ENCODE data around the gene SIM2.

SIM2 gene

DNA sequence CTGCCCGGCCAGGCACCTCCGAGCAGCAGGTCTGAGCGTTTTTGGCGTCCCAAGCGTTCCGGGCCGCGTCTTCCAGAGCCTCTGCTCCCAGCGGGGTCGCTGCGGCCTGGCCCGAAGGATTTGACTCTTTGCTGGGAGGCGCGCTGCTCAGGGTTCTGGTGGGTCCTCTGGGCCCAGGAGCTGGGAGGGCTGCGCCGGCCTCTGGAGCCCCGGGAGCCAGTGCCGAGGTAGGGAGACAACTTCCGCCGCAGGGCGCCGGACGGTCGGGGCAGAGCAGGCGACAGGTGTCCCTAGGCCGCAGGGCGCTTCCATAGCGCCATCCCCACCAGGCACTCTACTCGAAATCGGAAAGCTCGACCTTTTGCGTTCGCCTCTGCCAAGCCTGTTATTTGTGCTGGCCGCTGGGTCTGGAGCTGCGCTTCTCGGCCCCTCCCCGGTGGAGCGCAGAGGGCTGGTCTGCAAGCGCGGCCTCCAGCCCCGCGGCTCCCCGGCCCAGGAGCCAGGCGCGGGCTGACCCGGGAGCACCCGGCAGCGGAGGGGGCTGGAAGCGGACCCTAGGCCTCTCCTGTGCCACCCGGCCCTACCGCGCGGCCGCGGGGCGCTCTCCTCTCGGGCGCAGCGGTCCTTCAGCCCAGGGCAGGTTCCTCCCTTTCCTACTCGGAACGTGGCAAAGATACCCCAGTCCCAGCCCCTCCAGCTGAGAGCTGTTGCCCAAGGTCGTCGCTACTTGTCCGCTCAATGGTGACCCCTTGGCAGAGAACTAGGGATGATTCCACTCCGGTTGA is 2.2 kb downstream of the SIM2 start:
- DNase-seq (ENCODE audit: low read depth): no peak
- no peak overlapping the region for H3K4me3 ChIP-seq (replicated peaks; ENCODE audit: low read depth, low read length)
- TF ChIP-seq, protein P1, sequence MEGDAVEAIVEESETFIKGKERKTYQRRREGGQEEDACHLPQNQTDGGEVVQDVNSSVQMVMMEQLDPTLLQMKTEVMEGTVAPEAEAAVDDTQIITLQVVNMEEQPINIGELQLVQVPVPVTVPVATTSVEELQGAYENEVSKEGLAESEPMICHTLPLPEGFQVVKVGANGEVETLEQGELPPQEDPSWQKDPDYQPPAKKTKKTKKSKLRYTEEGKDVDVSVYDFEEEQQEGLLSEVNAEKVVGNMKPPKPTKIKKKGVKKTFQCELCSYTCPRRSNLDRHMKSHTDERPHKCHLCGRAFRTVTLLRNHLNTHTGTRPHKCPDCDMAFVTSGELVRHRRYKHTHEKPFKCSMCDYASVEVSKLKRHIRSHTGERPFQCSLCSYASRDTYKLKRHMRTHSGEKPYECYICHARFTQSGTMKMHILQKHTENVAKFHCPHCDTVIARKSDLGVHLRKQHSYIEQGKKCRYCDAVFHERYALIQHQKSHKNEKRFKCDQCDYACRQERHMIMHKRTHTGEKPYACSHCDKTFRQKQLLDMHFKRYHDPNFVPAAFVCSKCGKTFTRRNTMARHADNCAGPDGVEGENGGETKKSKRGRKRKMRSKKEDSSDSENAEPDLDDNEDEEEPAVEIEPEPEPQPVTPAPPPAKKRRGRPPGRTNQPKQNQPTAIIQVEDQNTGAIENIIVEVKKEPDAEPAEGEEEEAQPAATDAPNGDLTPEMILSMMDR (IDR thresholded peaks at IDR 0.05; ENCODE audit: low read length, missing control alignments): no peak

DNA sequence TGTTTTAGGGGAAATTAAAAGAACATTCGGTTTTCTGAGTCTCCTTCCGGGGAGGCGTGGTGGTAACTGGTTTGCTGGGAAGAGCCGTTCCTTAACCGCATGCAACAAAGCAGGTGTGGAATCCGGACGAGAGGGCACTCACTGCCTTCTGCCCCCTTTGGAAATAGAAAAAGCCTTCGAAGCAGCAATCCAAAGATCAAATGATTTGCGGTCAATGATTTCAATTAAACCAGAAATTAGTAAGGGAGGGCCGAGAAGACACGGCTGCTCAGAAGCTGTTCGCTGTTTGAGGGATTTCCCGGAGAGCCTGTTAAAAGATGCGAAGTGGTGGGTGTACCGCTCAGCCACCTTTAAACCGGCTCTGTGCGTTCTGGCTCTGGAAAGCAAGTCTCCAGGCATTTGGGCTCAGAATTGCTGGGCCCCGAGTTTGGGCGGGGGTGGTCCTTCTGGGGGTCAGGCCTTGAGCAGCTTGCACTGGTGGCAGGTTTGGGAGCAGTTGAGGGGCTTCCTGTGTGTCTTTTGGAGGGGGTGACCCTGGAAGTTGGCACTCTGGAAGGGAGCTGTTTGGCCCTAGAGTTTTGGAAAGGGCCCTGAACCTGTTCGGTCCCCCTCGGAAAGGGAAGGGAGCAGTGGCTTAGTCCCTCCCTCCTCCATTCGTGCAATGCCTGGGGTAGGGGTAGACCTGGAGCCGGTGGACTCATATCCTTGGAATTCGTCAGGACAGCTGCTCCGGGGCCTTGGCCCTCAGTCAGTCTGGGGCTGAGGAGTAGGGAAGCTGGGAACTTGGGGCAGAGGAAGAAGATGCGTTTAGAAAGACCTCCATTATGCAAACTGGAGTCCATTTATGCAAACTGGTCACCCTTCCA is 3.1 kb downstream of the SIM2 start:
- no peak for DNase-seq (ENCODE audit: low read depth)
- no peak overlapping the region for H3K4me3 ChIP-seq (replicated peaks; ENCODE audit: low read depth, low read length)
- TF ChIP-seq, protein P1 (IDR thresholded peaks at IDR 0.05; ENCODE audit: low read length, missing control alignments): no peak

DNA sequence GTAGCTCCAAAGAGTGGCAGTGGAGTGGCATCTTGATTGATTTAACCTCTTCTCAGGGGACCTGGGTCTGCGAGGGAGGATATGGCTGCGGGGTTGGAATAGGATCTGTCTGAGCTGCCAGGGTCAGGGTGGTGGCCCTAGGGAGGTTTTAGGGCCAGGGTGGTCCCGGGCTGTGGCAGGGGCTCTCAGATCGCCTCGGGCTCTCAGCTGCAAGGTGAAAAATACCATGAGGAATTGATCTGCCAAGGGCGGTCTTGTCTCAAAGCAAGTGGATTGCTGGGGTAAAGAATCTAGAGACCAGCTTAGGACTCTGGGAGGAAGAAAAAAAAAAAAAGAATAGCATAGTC is 3.7 kb downstream of the SIM2 start:
- TF ChIP-seq, protein P1 (IDR thresholded peaks at IDR 0.05; ENCODE audit: low read length, missing control alignments): no peak
- H3K4me3 ChIP-seq (replicated peaks; ENCODE audit: low read depth, low read length): no peak overlapping the region
- no peak for DNase-seq (ENCODE audit: low read depth)

DNA sequence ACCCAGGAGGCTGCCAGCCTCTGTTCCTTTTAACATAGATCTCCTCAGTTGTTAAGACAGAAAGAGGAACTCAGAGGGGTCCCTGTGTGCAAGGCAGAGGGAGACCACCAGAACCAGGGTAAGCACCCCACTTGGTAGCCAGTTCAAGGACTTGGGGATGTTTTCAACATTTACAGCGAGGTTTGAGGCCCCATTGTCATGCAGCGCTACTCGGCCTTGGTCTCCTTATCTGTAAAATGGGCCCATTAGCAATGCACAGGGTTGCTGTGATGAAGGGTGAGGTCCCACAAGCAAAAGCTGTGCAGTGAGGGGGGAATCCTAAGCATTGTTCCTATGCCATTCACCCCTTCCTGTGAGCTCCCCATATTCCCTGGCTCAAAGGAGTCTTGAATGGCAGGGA is 4.2 kb downstream of the SIM2 start:
- H3K4me3 ChIP-seq (replicated peaks; ENCODE audit: low read depth, low read length): no peak overlapping the region
- TF ChIP-seq, protein P1 (IDR thresholded peaks at IDR 0.05; ENCODE audit: low read length, missing control alignments): no peak
- DNase-seq (ENCODE audit: low read depth): no peak

DNA sequence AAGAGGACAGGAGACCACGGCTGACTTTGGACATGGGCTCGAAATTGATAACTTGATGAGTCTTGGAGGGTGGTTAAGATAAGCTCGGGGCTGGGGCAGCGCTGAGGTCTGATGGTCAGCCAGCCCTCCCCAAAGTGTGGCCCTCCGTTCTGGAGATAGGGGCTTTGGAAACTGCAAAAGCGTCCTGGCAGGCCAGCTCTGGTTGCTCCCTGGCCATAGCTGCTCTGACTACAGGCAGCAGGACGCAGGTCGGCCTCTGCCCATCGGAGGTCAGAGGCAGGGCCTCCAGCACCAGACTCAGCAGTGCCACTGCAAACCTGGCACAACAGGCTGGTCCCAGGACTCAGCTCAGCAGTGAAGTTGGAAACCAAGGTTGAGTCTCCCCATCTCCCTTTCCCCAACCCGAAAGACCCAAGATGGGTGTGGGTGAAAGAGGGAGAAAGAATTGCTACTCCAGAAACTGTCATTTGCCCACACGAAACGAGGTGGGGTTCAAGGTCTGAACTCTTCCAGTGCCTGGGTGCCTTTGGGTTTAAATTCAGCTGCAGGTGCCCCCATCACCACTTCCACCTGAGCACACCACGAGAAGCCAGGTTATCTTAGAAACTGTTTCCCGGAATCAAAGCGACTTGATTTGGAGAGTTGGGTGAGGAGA is 4.8 kb downstream of the SIM2 start:
- DNase-seq (ENCODE audit: low read depth): no peak
- TF ChIP-seq, protein P1 (IDR thresholded peaks at IDR 0.05; ENCODE audit: low read length, missing control alignments): no peak
- no peak overlapping the region for H3K4me3 ChIP-seq (replicated peaks; ENCODE audit: low read depth, low read length)

DNA sequence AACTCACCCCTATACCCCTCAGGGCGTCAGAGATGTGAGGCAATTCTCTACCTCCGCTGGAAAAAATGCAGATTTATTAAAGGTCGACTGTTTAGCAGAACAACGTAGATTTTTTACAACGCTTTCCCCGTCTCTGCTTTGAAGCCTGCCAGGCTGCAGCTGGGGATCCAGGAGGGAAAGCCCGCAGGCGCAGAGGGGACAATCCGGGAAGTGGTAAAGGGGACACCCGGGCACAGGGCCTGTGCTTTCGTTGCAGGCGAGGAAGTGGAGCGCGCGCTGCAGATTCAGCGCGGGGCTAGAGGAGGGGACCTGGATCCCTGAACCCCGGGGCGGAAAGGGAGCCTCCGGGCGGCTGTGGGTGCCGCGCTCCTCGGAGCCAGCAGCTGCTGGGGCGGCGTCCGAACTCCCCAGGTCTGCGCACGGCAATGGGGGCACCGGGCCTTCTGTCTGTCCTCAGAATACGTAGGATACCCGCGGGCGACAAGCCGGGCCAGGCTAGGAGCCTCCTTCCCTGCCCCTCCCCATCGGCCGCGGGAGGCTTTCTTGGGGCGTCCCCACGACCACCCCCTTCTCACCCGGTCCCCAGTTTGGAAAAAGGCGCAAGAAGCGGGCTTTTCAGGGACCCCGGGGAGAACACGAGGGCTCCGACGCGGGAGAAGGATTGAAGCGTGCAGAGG is 5.5 kb downstream of the SIM2 start:
- TF ChIP-seq, protein P1 (IDR thresholded peaks at IDR 0.05; ENCODE audit: low read length, missing control alignments): no peak
- no peak overlapping the region for H3K4me3 ChIP-seq (replicated peaks; ENCODE audit: low read depth, low read length)
- DNase-seq (ENCODE audit: low read depth): no peak
